SW 1271 (cell line): Measurements from ENCODE around the gene SCARB1.

ENCODE experiments used
- DNase-seq, 2 experiments: peaks; one replicate each; lab custom pipeline; 2025; lab: John Stamatoyannopoulos, UW

SCARB1 gene

GRCh38 chr12:124862768-124863415 is 772 bp downstream of the SCARB1 start:
- DNase-seq, result no peak

GRCh38 chr12:124861898-124862676 is 1.6 kb downstream of the SCARB1 start:
- no peak for DNase-seq

GRCh38 chr12:124861492-124861891 is 2.2 kb downstream of the SCARB1 start:
- no peak for DNase-seq

- no peak for DNase-seq
Measured at GRCh38 chr12:124857921-124858461, 5.7 kb downstream of the SCARB1 start.

- no peak for DNase-seq
Measured at GRCh38 chr12:124856842-124857178, 6.9 kb downstream of the SCARB1 start.

- DNase-seq, result no peak
Measured at GRCh38 chr12:124856132-124856841, 7.4 kb downstream of the SCARB1 start.

GRCh38 chr12:124855275-124855957 is 8.2 kb downstream of the SCARB1 start:
- no peak for DNase-seq

GRCh38 chr12:124854637-124855184 is 9.0 kb downstream of the SCARB1 start:
- DNase-seq, result no peak

GRCh38 chr12:124853781-124854636 is 9.7 kb downstream of the SCARB1 start:
- DNase-seq, result no peak

- no peak for DNase-seq
Measured at GRCh38 chr12:124852911-124853427, 10.7 kb downstream of the SCARB1 start.

GRCh38 chr12:124852329-124852831 is 11.3 kb downstream of the SCARB1 start:
- no peak for DNase-seq

GRCh38 chr12:124851342-124851741 is 12.3 kb downstream of the SCARB1 start:
- DNase-seq, result no peak

GRCh38 chr12:124849382-124849781 is 14.3 kb downstream of the SCARB1 start:
- DNase-seq, result no peak

GRCh38 chr12:124848621-124849380 is 14.9 kb downstream of the SCARB1 start:
- no peak for DNase-seq

GRCh38 chr12:124847113-124848074 is 16.3 kb downstream of the SCARB1 start:
- DNase-seq, result no peak

GRCh38 chr12:124844411-124845397 is 19.0 kb downstream of the SCARB1 start:
- no peak for DNase-seq

- no peak for DNase-seq
Measured at GRCh38 chr12:124842800-124843510, 20.7 kb downstream of the SCARB1 start.
